Measurements from ENCODE around the gene IGIP.
A peak's percentile ranks its signal among the peaks of the same experiment; 100 is the strongest.

IGIP gene

DNA sequence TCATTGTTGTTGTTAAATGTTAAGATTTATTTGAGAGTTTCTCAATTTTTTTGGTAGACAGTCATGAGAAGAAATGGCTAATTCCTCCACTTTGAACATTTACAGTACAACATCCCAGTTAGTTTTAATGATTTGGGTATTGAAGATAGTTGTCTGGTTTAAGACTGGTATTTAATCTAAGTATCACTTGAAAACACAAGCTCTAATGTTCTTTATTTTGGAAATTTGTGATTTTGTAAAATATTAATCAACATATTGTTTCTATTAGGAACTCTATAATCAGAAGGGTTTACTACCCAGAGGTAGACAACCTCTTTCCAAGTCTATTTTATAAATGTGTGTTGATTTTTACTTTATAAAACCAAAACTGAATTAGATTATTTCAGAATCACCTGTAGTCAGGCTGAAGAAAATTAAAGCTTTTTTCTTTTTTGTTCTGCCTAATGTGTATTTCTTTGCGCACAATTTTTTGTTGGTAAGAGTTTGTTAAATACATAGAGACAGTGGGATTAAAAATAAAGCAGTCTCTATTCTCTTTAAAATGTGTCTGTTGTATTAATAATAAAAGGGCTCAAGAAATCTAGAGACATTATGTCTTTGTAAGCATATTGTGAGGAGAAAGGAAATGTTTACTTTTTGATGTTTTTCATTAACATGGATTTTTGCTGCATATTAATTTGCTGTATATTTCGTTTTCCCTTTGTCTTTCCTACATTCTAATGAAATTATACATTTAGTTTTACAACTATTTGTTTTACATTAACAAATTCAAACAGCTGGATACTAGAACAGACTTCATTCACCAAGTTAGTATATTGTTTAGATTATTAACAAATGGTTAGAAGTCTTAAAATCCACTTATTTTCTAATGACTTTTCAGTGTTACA, 15.7 kb upstream of the IGIP start:
- no peak for DNase-seq
- intact Hi-C loops (cut with DNase I): loop anchor here (5.0 kb wide), 3 partner anchors 38 to 68 kb away; partner anchors contain the start of gene NRG2

DNA sequence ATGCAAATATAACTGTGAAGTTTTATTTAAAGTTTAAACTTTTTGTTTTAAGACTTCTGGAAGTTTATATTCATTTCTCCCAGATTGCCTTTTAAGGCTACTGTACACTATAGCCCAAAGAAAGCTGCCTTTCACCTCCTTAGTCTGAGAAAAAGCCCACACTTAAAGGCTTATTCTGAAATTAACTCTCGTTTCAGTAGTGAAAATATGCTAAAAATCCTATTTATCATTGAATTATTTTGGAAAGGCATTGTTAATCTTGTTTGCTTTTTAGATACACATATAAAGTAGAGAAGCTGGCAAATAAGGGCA, 15.1 kb upstream of the IGIP start:
- no peak for DNase-seq

DNA sequence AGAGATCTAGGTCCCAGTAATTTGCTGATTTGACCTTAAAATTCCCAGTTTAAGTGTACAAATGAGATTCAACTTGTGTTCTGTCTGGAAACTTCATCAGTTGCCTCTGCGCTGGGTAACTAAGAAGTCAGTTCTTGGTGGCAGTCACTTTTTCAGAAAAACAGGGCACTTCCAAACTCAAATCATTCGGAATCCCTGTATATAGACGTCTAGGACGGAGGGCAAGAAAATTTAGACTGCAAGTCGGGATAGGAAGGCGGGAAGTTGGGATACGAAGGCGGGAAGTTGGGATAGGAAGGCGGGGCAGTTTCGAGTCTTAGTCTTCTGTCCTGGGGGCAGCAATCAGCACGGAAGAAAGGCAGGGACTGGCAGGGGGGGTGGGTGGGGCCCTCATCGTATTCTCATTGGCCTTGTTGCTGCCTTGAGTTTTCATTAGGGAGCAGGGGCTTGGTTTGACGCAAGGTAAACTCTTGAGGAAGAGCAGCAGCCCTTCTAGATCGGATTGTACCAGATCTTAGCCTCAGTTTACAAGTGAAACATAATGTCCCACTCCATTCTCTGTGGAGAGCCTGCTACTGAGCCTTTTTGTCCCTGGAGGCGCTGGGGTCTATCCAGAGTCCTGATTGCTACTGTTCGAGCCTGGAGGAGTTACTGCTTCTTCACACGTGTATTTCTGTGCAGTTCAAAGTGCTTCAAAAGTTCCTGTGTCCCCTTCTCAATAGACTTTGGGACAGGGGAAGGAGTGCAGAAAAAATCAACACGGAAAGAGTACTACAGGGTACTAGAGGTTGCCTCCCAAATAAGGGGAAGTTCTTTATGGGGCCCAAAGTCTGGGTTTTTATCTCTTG, 14.5 kb upstream of the IGIP start:
- intact Hi-C loops (cut with DNase I): loop anchor here (5.0 kb wide), 1 partner anchor 69 kb away; the partner anchor contains the start of gene NRG2
- DNase-seq: no peak

More for the DNA sequence above, 15.1 kb upstream of the IGIP start:
- intact Hi-C loops (cut with DNase I): loop anchor here (5.0 kb wide), 1 partner anchor 68 kb away; the partner anchor contains the start of gene NRG2

DNA sequence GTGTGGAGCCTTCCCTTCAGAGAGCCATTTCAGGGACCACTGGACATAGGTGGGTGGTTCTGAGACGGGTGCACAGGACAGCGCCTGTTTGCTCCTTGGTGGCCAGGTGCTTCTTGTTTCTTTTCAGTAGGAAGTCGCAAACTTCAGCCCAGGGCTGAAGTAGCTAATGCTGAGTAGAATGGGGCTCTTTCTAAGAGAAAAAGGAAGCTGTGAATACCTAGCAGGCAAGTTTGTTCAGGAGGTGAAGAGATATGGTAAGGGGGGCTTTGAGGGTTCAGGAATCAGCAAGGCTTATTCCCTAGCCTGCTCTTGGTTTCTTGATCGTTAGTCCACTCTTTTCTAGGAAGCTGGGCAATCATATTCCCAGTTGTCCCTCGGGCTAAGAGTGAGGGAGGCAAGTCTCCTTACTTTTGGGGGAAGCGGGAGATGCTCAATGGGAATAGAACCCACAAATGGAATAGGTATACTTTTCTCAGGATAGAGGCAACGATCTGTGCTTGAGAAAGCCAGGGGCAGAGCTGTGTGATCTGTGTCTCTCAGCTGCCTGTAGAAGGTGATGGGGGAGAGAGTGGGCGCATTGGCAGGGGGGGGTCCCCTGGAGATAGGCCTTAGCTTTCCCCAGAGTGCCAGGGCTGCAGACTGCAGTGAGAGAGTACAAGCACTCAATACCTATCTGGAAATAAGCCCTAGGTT, 13.7 kb upstream of the IGIP start:
- no peak for DNase-seq
- intact Hi-C loops (cut with DNase I): loop anchor here (5.0 kb wide), 1 partner anchor 70 kb away; the partner anchor contains the start of gene NRG2

DNA sequence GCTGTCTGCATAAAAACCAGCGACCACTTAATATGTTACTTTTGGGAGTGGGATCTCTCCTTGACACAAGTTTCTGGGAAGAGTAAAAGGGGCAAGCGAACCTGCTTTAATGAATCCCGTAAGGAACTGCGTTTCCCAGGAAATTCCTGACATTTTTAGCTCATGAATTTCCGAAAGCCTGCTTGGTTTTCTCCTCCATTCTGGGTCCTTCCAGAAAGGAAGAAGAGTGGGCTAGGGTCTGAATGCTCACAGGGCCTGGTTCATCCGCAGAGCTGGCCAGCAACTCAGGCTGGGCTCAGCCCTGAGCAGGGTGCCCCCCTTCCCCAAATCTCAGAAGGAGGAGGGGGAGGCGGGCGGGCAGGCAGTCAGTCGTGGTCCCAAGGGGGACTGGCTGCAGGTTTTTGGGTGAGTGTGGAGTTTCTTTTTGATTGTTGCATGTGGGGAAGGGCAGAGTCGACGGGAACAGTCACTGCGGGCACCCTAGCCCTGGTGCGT, 13.0 kb upstream of the IGIP start:
- no peak for DNase-seq

DNA sequence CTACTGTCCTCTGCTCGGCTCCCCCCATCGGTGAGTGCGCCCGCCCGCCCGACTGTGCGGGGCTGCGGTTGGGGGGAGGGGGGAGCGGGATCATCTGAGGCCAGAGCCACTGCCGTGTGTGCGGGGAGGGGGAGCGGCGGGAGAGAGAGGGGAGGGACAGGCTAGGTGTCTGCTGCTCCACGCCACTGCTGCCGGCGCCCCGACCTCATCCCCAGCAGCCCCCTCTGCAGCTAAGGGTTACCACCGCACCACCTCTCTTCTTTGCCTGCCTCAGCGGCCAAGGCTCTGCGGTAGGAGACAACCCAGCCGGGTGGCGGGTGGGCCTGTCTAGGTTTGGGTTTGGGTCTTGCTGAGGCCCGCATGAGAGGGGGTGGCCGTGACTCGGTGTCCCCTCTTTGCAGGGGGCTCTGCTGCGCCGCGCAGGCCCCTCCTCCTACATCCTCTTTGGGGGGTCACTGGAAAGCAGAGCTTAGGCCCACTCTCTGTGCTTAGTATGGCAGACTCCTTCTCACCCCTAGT, 12.5 kb upstream of the IGIP start:
- intact Hi-C loops (cut with DNase I): loop anchor here (5.0 kb wide), 1 partner anchor 71 kb away; the partner anchor contains the start of gene NRG2

More for the DNA sequence above, 13.0 kb upstream of the IGIP start:
- intact Hi-C loops (cut with DNase I): loop anchor here (5.0 kb wide), 1 partner anchor 70 kb away; the partner anchor contains the start of gene NRG2

DNA sequence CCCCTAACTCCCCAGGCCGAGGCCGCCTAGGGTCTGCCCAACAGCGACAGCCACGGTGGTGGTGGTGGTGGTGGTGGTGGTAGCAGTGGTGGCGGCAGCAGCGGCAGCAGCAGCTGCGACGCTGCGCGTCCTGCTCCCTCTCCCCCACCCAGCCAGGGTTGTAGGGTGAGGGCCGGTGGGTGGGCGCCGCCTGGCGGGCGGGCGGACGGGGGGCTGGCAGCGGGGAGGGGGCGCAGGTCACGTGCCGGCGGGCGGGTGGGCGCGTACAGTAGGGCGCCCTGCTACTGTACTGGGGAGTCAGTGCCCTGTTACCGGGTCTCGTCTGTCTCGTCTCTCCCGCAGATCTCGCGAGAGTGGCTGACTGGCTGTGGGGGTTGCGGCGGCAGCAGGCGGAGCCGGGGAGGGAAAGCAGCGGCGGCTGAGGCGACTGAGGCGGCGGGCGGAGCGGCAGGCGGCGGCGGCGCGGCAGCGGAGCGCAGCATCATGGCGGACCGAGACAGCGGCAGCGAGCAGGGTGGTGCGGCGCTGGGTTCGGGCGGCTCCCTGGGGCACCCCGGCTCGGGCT, 12.0 kb upstream of the IGIP start, which contains the start of gene PURA:
Gene PURA (plus strand): TSS at position 411 of the 565 bp plus-strand sequence. CDS start 73 bp downstream, at position 484.
- peak; percentile 81 to 96 (median 91) for DNase-seq
- intact Hi-C loops (cut with DNase I): loop anchor here (5.0 kb wide), 1 partner anchor 71 kb away; the partner anchor contains the start of gene NRG2

More for the DNA sequence above, 12.5 kb upstream of the IGIP start:
- DNase-seq: peak in 31 of 42 donors; percentile 2 to 55 (median 20)

DNA sequence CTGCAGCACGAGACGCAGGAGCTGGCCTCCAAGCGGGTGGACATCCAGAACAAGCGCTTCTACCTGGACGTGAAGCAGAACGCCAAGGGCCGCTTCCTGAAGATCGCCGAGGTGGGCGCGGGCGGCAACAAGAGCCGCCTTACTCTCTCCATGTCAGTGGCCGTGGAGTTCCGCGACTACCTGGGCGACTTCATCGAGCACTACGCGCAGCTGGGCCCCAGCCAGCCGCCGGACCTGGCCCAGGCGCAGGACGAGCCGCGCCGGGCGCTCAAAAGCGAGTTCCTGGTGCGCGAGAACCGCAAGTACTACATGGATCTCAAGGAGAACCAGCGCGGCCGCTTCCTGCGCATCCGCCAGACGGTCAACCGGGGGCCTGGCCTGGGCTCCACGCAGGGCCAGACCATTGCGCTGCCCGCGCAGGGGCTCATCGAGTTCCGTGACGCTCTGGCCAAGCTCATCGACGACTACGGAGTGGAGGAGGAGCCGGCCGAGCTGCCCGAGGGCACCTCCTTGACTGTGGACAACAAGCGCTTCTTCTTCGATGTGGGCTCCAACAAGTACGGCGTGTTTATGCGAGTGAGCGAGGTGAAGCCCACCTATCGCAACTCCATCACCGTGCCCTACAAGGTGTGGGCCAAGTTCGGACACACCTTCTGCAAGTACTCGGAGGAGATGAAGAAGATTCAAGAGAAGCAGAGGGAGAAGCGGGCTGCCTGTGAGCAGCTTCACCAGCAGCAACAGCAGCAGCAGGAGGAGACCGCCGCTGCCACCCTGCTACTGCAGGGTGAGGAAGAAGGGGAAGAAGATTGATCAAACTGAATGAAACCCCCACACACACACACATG, 11.2 kb upstream of the IGIP start:
- DNase-seq: peak in 40 of 42 donors; percentile 22 to 79 (median 46)
- intact Hi-C loops (cut with DNase I): loop anchor here (5.0 kb wide), 1 partner anchor 72 kb away; the partner anchor contains the start of gene NRG2

DNA sequence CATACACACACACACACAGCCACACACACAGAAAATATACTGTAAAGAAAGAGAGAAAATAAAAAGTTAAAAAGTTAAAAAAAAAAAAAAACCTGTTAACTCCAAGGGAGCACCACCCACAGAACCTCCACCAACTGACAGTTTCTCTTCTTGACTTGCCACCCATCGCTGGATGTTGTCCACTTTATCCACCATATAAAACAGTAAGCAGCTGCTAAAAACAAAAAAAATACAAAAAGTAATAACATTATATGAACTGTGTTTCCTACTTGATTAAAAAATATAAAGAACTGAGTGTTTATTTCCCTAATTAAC, 10.6 kb upstream of the IGIP start:
- no peak for DNase-seq
- intact Hi-C loops (cut with DNase I): no loop called here

DNA sequence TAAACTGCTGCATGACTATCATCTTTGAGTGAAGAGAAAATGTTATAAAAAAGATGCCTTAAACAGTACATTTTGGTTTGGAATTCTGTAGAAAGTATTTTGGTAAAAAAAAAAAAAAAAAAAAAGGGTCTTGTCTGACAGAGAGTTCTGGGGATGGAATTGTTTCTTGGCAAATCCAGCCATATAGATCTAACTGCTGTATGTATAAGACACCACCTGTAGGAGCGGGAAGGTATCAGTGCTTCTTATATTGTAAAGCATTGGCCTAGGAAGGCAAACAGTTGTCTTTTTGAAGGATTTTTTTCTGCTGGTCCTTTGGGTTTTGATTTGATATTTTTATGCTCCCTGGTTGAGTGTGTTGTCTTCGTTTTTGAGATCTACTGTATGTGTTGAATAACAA, 9.0 kb upstream of the IGIP start:
- DNase-seq: no peak
- intact Hi-C loops (cut with DNase I): no loop called here

DNA sequence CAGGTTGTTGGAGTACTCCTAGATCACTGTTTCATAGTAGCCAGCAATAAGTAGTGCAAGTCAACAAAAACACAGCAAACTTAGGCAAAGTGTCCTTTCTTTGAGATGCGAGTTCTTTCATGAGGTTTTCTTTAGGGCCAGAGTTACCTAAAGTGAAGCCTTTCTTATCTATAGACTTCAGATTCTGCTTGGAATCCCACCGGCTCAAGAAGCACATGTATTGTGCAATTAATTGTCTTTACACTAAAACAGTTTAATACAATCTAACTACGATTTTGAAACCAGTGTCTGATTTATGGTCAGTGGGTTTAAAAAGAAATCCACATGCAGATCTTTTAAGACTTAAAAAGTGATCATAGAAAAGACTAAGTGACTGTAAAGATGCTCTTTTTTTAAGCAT, 8.2 kb upstream of the IGIP start:
- intact Hi-C loops (cut with DNase I): no loop called here
- no peak for DNase-seq

DNA sequence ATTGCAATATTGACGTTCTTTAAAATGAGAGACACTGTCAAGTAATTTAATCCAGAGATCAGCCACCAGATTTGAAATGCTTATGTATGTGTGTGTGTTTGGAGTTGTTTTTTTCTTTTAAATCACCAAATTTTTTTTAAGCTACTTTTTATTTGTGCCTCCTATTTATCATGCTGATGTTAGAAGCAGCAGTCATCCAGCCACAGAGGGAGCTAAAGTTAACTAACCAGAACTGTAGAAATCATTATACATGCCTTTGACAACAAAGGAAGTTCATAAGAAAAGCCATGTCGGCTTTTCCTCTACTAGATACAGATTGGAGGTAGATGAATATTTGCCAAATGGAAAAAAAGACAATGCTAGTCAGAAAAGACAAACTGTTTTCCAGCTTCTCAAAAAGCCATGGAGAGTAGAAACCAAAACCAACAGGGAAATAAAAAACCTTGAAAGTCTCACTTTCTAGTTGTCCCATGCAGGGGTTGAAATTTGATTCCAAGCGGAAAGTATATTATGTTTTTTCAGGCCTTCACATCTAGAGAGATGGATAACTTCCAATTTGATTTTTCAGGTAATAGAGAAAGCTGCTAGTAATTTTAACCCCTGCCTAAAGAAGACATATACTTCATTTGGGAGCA, 7.3 kb upstream of the IGIP start:
- intact Hi-C loops (cut with DNase I): no loop called here

DNA sequence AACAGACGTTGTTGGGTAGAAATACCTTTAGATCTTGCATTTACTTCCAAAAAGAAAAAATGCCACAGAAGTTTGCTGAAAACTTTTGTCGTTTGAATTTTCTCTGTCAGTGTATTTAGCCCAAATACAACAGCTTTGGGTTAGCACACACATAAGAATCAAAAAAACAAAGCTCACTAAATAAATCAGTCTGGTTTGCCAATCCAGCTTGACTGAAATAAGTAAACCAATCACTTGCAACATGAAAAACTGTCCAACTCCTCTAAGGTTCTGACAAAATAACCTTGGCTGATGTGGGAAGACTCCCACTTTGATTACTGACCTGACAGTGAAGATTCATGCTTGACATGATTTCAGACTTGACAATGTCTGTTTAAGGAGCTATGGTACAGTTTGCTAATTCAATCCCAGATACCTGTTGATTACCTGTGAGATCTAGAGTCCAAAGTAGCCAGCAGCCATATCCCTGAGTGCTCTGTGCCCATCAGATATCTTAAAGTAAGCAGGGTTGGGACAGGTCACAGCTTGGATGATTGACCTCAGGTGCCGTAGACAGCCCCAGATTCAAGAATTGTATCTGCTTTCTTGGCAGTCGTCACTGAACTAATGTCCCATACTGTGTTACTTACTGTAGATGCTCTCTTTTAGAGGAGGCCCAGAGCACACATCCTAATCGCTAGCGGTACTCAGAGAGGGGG, 727 bp downstream of the IGIP start:
- intact Hi-C loops (cut with DNase I): no loop called here
- DNase-seq: no peak

More for the DNA sequence above, 7.3 kb upstream of the IGIP start:
- DNase-seq: no peak

DNA sequence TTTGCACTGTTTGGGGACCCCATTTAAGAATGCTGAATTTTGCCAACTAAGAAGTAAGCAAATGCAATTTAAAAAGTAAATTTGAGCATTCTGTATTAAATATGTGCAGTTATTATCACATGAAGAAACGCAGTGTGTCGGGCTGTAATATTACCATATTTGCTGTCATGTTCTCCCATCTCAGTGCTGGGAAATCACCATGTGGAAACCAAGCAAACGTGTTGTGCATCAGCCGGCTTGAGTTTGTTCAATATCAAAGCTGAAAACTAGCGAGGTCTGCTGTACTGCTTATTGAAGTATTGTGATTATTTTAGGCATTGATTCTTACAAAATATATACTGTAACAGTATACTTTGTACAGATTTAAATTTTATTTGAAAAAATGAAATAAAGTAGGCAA, 2.6 kb downstream of the IGIP start:
- DNase-seq: no peak
- intact Hi-C loops (cut with DNase I): no loop called here

DNA sequence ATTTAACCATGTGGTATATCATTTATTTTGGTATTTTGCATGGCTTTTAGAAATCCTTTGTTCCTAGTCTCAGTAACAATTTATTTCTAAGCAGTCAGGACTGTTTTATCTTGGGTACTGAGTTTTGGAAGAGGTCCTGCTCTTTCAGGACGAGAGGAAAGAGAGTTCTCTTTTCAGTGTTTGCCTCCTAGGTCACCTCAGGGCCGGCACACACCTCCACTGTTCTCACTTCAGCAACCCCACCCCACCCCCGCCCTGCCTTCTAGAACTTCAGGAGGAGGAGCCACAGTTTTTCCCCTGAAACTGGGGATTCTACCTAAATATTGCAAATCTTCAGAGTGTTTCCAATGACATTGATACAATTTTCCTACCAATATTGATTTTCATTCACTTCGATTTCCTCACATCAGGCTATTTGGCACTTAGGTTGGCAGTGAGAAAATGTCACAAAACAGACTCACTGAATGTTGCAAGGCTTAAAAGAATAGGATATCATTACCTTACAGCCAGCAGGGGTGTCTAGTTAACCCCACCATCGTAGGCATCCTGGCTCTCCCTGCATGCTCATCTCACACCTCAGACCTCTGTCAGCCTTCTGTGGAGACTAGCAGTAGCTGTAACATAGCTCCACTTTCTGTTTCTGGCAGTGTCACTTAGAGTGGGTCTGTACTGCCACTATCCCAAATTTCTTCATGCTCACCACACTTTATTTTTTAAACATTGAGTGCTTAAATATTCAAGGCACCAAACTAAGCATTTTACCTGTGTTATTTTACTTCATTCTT, 5.4 kb downstream of the IGIP start:
- peak in 1 of 42 donors; percentile 33 for DNase-seq
- intact Hi-C loops (cut with DNase I): no loop called here
